Stimulated activated CD4-positive, alpha-beta T cell treated with anti-CD3 and anti-CD28 coated beads, Interleukin-1b, Interleukin-23, amount 100 ng/mL, for 48 hours (primary cell): ENCODE data around the gene EHD2.
"Not testable (repeated sequence)": the region's sequence is repeated elsewhere in the genome, so short reads cannot be mapped to it uniquely, and the experiment has no call there.

Experiments
- DNase-seq: peaks from one replicate; pipeline ENCODE4 v3.0.0-alpha.2; 2020

EHD2 gene

DNA sequence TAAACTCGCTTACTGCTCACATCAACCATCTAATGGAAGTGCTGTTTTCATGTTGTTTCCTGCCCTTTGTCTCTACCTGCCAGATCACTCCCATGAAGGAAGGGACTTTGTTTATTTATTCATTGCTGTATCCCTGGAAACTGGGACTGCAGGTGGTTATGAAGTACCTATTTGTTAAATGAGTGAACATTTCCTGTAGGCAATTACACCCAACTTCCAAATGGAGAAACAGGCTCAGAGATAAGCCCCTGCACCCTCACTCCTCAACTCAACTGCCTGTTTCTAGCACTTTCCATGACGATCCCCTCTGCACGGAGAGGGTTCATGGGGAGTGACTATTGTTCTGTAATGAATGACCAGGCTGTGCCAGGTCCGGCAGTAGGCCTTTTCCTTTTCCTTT is 63.3 kb downstream of the EHD2 start:
- no peak for DNase-seq

DNA sequence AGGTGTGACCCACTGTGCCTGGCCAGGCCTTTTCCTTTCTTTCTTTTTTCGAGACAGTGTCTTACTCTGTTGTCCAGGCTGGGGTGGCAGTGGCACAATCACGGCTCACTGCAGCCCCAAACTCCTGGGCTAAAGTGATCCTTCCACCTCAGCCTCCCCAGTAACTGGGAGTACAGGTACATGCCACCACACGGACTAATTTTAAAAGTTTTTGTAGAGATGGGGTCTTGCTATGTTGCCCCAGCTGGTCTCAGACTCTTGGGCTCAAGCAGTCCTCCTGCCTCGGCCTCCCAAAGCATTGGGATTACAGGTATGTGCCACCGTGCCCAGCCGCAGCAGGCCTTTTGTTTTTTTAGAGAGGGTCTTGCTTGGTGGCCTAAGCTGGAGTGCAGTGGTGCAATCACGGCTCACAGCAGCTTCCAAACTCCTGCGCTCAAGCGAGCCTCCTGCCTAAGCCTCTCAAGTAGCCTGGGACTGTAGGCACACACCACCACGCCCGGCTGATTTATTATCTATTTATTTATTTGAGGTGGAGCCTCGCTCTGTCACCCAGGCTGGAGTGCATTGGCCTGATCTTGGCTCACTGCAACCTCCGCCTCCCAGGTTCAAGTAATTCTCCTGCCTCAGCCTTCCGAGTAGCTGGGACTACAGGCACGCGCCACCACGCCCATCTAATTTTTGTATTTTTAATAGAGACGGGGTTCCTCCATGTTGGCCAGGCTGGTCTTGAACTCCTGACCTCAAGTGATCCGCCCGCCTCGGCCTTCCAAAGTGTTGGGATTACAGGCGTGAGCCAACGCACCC is 64.2 kb downstream of the EHD2 start:
- DNase-seq, result not testable (repeated sequence)

DNA sequence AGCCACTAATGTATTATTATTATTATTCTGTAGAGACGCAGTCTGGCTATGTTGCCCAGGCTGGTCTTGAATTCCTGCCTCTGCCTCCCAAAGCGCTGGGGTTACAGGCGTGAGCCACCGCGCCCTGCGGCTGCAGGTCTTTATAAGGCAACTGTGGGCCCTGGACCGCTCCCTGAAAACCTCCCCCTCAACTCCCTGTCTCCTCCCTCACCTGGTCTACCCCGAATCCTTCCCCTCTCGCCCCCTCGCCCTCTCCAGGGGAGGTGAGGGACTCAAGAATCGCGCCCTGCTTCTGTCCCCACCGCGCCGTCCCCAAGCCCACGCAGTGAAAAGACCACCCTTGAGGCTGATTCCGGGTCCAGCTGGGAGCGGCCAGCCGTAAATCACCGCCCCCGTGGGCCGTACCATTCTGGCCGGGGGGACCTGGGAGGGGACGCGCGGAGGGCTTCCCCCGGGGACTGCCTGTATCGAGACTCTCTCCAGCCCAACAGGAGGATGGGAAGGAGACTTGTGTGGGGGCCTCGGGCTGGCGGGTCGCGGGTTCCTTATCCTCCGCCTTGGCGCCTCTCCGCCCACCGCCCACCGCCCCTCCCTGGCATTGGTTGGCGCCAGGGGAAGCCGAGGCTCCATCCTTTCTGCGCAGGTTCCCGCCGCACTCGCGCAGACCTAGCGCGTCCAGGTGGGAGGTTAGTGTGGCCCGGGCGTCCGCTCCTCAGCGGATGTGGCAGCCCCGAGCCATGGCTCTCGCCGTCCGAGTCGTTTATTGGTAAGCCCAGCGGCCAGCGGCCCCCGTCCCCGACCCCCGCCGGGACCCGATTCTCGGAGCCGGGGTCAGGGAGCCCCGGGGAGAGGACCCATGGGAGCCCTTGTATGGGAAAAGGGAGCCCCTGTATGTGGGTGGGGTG is 65.1 kb downstream of the EHD2 start, which contains the start of gene SELENOW:
Gene SELENOW, plus strand, starts transcription at position 655 of the 905 bp plus-strand sequence. Its CDS starts 83 bp downstream, at position 738.
- peak; percentile 76 for DNase-seq

DNA sequence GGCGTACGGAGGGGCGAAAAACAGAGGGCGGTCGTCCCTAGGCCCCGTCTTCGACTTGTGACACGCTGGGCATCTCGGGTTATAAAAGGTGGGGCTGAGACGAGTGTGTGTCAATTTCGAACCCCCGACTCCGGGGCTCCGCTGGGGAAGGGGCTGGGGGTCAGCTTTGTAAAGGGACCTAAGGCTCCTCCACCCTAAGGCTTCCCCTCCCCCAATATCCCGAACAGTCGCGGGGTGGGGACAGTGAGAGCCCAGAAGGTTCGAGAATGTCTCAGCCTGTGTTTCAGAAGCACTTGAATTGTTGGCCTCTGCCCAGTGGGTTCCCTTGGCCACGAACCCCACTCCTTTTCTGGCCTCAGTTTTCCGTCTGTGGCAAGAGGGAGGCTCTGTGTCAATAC is 65.7 kb downstream of the EHD2 start:
- DNase-seq, result no peak

DNA sequence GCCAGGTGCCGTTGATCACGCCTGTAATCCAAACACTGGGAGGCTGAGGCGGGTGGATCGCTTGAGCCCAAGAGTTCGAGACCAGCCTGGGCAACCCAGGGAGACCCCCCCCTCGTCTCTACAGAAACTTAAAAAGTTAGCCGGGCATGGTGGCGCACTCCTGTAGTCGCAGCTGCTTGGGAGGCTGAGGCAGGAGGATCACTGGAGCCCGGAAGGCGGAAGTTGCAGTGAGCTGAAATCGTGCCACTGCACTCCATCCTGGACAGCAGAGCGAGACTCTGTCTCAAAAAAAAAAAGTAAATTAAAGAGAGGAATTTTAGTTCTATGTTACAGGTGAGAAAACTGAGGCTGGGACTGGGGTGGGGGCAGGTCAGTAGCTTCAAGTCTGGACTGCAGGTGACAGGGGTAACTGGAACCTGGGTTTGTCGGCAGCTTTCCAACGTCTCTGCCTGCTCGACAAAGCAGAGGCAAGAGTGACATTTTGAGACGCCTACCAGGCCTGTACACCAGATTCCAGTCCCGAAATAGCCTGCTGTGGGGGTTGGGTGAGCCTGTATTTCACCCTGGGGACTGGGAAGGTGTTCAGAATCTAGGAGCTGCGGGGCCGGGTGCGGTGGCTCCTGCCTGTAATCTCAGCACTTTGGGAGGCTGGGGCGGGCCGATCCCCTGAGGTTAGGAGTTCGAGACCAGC is 66.4 kb downstream of the EHD2 start:
- DNase-seq, result no peak

DNA sequence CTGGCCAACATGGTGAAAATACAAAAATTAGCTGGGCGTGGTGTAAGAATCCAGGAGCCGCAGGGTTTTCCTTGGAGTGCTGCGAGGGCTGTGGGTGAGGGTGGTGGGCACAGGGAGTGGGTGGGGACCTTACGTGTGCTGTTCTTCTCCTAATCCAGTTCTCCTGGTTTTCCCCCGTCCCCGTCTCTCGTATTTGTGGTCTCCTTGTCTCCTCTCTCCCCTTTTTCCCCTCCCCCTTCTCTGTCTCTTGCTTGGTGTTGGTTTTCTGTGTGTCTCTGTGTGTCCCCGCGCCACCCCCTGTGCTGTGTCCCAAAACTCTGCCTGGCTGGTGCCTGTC is 67.0 kb downstream of the EHD2 start:
- DNase-seq, result no peak

DNA sequence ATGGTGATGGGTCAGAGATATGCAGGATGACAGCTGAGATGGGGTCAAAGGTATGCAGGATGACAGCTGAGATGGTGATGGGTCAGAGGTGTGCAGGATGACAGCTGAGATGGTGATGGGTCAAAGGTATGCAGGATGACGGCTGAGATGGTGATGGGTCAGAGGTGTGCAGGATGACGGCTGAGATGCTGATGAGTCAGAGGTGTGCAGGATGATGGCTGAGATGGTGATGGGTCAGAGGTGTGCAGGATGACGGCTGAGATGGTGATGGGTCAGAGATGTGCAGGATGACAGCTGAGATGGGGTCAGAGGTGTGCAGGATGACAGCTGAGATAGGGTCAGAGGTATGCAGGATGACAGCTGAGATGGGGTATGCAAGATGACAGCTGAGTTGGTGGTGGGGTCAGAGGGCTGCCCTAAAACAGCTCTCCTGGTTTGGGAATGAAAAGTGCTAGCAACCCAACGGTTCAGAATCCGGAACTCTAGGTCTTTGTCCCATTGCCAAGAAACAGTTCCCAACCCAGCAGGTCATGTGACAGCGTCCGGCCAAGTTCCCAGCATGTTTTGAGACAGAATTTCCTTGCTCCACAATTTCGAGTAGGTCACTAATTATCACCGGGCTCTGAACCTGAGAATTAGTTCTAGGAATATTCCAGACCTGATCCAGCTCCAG is 68.5 kb downstream of the EHD2 start:
- DNase-seq, result no peak

DNA sequence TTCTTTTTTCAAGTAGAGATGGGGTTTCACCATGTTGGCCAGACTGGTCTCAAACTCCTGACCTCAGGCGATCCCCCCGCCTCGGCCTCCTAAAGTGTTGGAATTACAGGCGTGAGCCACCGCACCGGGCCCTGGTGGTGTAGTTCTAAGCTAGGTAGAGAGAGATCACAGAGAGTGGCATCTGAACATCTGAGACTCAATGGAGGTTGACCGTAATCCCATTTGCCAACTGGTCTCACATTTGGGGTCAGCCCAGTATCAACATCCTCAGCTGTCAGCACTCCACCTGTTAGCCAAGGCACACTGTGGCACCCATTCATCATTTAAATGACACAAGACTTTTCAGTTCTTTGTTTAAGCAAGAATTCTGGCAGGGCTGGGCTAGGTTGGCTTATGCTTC is 73.3 kb downstream of the EHD2 start:
- DNase-seq, result no peak

DNA sequence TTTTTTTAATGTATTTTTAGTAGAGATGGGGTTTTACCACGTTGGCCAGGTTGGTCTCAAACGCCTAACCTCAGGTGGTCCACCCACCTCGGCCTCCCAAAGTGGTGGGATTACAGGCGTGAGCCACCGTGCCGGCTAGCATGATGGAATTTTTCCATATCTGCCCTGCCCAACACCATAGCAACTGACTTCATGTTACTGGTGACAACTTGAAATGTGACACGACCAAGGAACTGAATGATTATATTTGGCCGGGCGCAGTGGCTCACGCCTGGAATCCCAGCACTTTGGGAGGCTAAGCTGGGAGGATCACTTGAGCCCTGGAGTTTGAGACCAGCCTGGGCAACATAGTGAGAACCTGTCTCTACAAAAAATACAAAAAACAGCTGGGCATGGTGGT is 74.1 kb downstream of the EHD2 start:
- DNase-seq, result not testable (repeated sequence)

DNA sequence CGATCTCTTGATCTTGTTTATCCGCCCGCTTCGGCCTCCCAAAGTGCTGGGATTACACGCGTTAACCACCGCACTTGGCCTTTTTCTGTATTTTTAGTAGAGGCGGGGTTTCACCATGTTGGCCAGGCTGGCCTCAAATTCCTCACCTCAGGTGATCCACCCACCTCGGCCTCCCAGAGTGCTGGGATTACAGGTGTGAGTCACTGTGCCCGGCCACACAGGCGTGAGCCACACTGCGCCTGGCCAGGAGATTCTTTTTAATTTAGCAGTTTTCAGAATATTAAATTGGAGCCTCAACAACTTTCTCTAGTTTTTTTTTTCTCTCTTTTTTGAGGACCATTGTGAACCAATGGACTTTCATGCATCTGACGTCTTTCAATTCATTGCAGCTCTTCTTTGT is 76.6 kb downstream of the EHD2 start:
- DNase-seq, result not testable (repeated sequence)

DNA sequence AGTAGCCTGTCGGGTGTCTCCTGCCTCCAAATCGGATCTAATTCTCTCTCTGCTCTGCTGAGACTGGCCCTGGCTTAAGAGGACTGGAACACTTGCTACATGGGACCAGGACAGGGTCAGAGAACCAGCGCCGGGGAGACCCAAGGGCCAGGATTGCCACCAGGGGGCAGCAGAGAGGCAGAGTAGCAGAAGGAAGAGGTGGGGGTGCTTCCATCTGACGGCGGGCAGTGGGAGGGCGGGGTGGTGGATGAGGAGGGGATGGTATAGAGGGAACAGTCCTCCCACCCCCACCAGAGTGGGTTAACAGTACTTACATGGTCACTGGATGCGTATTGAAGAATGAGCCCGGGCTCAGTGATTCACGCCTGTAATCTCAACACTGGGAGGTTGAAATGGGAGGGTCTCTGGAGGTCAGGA is 77.2 kb downstream of the EHD2 start:
- DNase-seq, result peak; percentile 85

DNA sequence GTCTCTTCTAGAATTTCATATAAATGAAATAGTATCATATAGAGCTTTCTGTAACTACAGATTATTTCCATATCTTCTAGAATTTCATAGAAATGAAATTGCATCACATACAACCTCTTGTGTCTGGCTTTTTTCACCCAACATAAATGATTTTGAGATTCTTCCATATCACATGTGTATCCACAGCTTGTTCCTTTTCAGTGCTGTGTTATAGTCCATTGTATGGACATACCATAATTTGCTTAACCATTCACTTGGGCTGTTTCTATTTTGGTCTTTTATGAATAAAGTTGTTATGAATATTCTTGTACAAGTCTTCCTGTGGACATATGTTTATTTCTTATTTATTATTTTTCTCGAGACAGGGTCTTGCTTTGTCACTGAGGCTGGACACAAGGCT is 79.4 kb downstream of the EHD2 start:
- no peak for DNase-seq
